IPS DF 4.7 (cell line): ENCODE data around the gene ZC3H13.

Experiments used
- DNase-seq: peaks from one replicate; pipeline ENCODE4 v3.0.0-alpha.2; 2013; ENCODE audit warnings: low spot score; ENCODE audit errors: extremely low read depth

The ZC3H13 gene

DNA sequence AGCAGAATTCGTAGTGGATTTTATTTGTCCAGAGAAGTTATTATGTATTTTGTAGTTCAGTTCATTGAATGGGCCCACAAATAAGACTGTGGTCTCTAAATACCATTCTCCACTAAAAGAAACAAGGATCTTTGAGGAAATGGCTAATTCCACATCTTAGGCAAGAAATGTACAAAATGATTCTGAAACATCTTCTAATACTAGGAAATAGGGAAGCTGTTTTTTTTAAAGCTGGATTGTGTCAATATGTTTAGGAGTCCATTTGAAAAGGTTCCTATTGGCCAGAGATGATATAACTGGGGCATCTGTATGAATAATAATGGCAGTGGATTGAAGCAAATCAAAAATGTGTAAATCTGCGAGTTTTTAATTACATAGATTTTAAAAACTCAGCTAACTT, 112.5 kb downstream of the ZC3H13 start:
- DNase-seq = no peak

DNA sequence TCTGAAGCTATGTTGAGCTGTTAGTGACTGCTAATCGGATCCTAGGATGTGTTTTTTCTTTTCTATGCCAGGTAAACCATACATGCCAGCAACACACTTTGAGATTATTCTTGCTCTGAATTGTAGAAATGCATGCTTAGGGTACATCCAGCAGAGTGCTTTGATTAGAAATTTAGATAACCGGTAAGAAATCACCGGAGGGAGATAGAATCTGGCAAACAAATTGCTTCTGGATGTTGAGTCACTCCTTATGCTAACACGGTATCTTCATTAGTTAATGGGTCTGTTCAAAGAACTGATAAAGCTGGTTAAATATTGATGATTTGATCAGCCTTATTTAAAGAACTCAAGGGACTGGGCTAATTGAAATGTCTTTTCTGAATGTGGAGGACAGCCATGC, 115.9 kb downstream of the ZC3H13 start:
- DNase-seq = no peak

DNA sequence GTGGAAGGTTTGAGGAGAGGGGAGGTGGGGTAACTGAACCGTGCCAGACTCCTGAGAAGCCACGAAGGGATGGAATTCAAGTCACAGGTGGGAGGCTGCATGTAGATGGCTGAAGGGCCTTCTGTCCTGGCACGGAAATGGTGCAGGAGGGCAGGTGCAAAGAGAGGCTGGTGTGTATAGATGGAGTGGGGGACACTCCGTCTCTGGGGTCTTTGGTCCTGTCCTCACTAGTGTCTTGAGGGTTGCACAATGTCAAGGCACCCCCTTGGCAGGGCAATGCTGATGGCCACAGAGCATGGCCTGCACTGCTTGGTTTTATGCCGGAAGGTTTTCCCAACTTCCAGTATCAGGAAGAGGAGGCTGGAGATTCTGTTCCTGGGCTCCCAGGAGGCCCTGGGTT, 118.3 kb downstream of the ZC3H13 start:
- no peak for DNase-seq

DNA sequence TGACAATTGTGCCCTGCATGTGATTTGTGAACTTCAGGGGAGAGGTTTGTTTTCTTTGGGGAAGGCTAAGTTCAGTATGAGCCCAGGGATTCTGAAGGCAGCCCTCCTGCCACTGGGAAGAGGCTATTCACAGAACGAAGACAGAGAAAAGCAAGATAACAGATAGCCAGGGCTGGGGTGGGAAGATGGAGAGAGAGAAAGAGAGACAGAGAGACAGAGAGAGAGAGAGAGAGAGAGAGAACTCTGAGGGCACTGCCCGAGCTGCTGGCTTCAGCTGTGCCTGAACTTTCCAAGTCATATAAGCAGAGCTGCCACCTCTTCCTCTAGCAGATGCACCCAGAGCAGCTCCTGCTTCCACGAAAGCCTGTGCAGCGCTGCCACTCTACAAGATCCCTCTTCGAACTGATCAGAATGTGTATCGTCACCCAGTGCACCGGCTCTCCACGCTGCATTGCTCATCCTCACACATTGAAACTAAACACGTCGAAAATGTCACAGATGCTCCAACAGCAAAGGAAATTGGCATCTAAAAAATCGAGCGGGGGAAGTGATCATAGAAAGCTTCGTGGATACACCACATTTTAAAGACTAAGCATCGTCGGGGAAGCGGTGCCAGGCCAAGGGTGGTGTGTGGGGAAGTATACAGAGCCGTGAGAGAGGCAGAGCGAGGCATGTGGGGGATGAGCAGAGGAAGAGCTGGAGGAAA, 119.2 kb downstream of the ZC3H13 start:
- no peak for DNase-seq

DNA sequence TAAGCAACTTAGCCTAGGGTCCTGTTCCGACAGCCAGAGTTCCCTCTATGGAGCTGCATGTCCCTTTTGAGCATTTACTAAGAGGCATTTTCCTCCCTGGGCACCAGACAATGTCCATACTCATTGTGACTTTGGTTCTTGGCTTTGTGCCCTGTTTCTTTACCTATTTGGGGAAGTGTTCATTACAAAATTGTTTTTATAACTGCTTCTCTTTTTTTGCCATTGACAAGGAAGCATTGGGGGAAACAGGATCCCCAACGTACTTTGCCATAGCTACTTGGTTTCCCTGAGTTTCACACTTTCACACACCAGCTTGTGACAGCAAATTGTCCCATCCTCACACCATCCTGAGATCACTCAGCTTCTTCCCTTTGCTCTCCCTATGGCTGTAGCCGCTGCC, 119.9 kb downstream of the ZC3H13 start:
- no peak for DNase-seq

DNA sequence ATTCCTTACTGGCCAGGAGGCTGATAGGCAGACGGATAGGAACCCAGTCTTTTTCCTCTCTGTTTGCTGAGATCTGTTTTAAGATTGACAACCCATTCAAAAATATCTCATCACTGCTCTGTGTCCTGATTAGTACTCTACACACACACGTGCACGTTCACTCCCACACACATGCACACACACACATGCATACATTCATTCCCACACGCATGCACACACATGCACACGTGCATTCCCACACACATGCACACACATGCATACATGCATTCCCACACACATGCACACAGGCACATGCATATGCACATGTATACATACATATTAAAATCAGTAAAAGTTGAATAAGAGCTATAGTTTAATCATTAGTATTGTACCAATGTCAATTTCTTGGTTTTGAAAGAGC, 120.4 kb downstream of the ZC3H13 start:
- no peak for DNase-seq

DNA sequence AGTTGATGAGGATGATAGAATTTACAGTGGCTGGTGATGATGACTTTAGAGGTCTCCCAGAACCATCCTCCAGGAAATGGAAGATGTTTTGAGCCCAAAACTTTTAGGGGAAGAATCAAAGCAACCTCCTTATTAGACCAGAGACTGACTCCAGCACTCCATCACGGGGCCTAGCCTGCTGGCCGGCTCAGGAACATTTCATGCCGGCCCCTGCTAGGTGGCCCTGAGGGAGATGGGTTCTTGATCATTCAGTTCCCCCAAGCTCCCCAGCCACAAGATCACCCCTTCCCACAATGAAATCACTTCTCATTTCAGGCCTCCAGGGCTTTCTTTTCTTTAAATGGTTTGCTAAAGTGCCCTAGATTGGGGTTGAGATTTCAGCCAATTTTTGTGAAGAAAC, 121.3 kb downstream of the ZC3H13 start:
- no peak for DNase-seq

DNA sequence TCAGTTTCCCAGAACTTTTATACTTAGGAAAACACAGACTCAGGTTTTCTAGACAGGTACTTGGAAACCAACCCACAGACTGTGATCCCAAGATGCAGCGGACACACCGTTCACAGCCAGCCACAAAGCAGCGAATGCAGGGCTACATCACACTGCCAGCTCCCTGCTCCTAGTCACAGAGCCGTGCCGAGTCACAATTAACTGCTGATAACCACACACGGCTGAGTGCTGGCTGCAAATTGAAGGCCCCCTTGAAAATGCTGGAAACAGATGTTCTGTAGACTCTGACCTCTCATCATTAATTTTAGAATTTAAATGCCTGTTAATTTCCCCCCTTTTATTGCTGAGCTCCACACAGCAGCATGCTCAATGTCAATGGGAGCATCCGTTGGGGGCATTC, 122.4 kb downstream of the ZC3H13 start:
- DNase-seq = no peak

DNA sequence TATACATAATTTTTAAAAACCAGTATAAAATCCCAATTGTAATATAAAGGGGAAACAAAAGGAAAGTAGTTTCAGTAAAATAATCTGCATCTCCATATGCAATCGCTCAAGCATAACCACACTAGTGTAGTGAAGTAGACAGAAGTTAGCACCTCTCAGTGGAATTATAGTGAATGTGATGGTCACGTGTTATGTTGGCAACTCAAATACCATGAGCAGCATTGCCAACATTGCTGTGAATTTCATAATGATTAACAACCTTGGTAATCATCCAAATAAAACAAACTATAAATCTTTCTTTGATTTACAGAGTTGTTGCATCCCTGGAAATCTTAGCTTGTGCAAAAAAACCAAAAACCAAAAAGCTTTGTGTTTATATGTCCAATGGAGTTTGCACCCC, 123.7 kb downstream of the ZC3H13 start:
- no peak for DNase-seq

DNA sequence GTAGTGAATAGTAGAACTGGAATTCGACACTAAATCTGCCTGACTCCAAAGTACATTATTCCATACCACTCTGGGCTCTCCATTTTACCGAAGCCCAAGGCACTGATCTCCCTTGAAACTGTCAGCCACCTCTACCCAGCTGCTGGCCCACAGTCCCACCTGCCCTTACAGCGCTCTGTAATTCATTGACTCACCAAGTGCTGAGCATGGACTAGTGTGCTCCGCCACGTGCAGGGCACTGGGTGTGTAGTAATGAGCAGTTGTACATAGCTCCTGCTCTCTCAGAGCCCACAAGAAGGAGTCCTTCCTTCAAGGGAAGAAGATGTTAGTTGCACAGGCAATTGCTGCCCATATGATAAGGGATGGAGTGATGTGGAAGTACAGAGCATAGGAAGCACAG, 124.4 kb downstream of the ZC3H13 start:
- DNase-seq = no peak

DNA sequence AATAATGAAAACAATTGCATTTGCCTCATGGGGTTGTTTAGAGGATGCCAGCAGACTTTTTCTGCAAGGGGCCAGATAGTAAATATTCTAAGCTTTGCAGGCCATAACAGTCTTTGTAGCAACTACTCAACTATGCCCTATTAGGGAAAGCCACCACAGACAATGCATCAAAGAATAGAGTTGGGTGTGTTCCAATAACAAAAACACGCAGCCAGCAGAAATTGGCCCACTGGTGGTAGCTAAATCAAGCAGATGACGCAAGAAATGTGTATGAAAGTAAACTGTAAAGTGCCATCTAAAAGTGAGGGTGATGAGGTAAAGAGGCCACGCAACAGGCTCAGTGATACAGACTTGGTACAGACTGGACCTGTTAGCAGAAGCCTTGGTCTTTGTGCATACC, 125.8 kb downstream of the ZC3H13 start:
- DNase-seq = no peak

DNA sequence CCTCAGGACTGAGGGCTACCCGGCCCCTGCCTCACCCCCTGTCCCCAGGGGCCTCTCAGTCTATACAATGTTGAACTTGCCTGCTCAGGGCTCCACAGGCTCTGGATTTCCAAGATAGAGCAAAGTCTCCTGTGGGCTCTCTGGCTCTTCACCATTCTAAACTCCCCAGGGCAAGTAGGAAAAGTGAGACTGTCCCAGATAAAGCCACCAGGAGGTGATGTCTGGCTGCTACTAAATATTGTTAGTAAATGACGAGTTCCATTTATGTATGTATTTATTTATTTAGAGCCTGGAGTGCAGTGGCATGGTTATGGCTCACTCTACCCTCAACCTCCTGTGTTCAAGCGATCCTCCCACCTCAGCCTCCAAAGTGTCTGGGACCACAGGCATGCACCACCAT, 127.4 kb downstream of the ZC3H13 start:
- DNase-seq = no peak

DNA sequence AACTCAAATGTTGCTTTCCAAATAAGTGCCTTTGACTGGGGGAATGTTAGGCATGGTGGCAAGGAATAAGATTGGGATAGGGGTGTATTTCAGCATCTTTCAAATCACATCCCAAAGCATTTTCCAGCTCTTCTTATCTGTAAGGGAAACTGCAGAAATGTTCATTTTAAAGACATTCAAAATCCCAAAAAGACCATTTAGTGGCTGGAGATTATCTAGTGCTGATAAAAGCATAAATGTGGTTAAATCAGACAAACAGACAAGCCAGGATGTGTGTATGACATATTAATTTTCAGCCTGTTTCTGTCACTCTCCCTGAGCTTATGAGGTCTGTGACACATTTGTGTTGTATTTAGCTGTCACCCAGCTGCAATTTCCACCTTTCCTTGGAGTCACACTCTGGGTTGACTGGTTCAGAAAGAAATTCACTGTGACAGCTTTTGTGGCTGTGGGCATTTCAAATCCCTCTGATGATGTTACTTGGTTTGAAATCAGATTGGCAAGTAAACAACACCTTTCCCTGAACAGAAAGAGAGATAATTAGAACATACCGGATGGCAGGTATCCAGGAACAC, 131.3 kb downstream of the ZC3H13 start:
- DNase-seq = no peak

DNA sequence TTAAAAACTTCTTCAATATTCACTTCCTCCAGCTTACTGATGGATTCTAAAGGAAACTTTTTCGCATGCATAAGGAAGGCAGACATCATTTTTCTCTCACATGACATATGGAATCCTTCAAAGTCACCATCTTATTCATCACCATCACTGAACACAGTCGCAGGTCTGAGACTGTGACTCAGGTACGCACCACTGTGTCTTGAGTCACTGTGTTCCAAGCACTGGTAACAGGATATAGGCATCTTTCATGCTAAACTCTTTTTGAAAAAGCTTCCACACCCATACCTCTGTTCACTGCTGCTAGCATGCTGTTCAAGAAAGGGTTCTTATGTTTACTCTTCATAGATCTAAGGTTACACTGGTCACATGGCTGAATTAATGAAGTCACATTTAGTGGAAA, 133.9 kb downstream of the ZC3H13 start:
- no peak for DNase-seq

DNA sequence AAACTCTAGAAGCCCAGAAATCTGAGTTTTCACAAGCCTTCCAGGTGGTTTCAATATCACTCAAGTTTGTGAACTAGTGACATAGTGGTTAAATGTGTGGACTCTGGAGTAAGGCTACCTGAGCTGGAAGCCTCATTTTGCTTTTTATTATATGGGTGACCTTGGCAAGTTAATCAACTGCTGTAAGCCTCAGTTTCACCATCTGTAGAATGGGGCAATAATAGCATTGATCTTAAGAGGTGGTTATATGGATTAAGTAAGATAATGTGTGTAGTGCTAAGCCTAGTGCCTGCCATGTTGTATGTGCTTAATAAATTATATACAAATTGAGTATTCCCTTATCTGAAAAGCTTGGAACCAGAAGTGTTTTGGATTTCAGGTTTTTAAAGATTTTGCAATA, 135.5 kb downstream of the ZC3H13 start:
- no peak for DNase-seq

DNA sequence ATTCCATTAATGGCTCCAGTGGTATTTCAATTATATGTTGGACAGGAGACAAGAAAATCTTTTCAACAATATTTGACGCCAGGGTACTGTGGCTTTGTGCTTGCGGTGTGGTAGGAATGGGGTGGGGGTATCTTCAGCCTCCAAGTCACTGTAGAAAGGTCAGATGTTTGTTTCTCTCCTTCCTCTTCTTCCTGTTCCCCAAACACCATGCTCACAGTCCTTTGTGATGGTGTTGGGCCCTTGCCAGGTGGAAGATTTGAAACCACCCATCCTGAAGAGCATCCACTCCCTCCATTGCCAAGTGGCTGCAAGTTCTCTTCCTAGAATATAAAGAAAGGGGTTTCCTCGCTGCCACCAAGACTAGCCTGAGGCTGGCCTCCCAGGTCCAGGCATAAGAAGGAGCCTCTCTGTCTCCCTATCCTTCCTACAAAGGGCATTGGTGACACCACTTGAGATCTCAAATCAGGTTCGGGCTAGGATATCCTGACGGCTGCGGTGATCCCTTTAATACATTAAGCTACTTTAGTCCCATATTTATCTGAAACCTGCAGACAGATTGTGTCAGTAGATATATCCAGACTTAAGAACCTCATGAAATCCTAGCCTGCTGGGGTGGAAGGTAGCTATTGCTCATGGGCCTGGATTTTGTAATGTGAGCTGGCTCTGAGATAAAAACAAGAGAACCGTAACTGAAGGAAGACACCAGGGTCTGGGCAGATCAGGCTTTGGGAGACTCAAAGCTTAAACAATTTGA, 136.7 kb downstream of the ZC3H13 start:
- DNase-seq = no peak

DNA sequence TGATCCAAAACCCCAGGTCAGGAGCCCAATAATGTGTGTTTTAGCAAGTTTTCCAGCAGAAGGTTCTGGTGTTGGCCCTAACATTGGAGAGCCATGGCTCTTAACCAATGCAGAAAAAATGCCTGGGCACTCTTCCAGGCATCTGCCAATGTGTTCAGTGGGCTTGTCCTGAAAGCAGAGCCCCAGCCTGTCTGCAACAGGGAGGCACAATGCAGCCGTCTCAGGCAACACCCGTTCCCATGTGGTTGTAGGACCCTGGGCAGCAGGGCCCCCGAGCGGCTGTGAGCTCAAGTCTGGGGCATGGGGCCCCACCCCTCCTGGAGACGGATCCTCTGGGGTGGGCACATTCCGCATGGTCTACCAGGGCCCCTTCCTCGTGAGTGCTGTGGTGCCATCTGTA, 142.9 kb downstream of the ZC3H13 start:
- DNase-seq = no peak

DNA sequence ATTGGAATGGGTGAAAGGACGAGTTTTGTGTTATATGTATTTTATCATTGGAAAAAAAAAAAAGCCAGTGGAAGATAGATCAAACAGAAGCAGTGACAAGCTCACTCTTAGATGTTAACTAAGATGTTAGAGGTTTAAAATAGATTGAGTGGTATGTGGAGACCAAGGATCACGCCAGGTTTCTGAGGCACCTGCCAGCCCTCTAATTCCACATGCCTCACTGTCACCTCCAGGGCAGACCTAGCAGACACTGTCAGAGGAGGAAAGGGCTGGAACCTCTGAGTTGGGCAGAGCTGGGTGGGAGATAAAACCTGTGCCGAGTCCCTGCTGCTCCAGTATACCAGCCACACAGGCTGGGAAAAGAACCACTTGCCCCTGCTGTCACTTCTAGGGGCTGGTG, 143.5 kb downstream of the ZC3H13 start:
- no peak for DNase-seq

DNA sequence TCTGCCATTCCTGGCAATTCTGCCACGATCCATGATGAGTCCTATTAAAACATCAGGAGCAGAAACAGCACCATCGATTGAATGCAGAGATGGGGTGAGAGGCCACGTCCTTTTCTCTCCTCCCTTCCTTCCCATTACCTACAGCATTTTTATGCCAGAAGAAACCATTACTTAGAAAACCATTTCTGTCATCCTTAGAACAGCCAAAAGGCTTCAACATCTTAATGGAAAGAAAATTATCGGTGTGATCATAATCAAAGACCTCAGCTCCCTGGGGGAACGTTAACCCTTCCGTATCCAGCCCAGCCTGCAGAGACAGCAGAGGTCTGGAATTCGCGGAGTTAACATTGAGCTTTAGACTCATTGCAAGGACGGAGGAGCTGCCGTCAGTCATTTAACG, 145.0 kb downstream of the ZC3H13 start:
- no peak for DNase-seq
